A549 (cell line): ENCODE data around the gene SLBP. TPM values are rescaled to one million over a fixed set of nuclear protein-coding genes. Genes with fewer than 3 reads are reported as not detected.

Experiments used
- ATAC-seq, 2 experiments: fragments of 200-7000 bp in 1 of 2; fragments of >200 bp in 1 of 2; cut with Nextera tagmentation in 1 of 2; cut with Tn5 transposase in 1 of 2; 3 replicates each; pipeline versions ENCODE4 v1.8.0 to v1.9.1; 2018 to 2020; ENCODE audit warnings: mild to moderate bottlenecking in 1 of 2, moderate library complexity in 1 of 2
- CTCF ChIA-PET: fragments of 300-600 bp; sonication (Branson Sonifier 250); formaldehyde crosslinking; extraction: SDS; loops from one replicate; lab custom pipeline; 2021; ENCODE audit warnings: antibody characterized with exemption, inconsistent platforms; lab: Yijun Ruan, JAX
- POLR2A ChIA-PET: fragments of 350-600 bp; formaldehyde crosslinking; extraction: SDS; loops from one replicate; lab custom pipeline; 2021; ENCODE audit warnings: antibody characterized with exemption, inconsistent platforms; lab: Yijun Ruan, JAX
- DNase-seq, 2 experiments: peaks; one replicate each; pipeline versions ENCODE4 v3.0.0 to v3.0.0-alpha.2; 2011 to 2016; ENCODE audit warnings: low read depth in 1 of 2, low spot score in 1 of 2
- FAIRE-seq: peaks from 2 replicates; lab custom pipeline; 2011; peaks lifted over from hg19 to GRCh38; lab: Jason Lieb, UNC
- H3K27ac ChIP-seq, 2 experiments: fragments of >200 bp; sonication (Bioruptor Twin); formaldehyde crosslinking; 3 replicates each; pipeline ENCODE4 v1.5.1; 2016 to 2017
- H3K4me1 ChIP-seq: fragments of >200 bp; sonication (Bioruptor Twin); formaldehyde crosslinking; 3 replicates; pipeline ENCODE4 v1.6.1; 2016
- H3K4me2 ChIP-seq: fragments of >200 bp; sonication (Bioruptor Twin); formaldehyde crosslinking; 3 replicates; pipeline ENCODE4 v1.6.1; 2016
- H3K4me3 ChIP-seq: fragments of >200 bp; sonication (Bioruptor Twin); formaldehyde crosslinking; 3 replicates; pipeline ENCODE4 v1.5.1; 2016
- H3K9me3 ChIP-seq: fragments of >200 bp; sonication (Bioruptor Twin); formaldehyde crosslinking; 3 replicates; pipeline ENCODE4 v1.6.1; 2016
- CBX2 ChIP-seq: fragments of 200-600 bp; sonication (generic); IDR thresholded peaks from 2 replicates; pipeline ENCODE4 v1.6.1; 2016; ENCODE audit warnings: low read depth, mild to moderate bottlenecking, borderline replicate concordance
- CEBPB ChIP-seq, 2 experiments: fragments of >200 bp in 1 of 2; sonication (Bioruptor Twin) in 1 of 2; formaldehyde crosslinking in 1 of 2; IDR thresholded peaks; 2 replicates each; pipeline ENCODE4 v1.6.1; 2012 to 2016
- CHD2 ChIP-seq: fragments of 150-350 bp; IDR thresholded peaks from 2 replicates; pipeline ENCODE4 v1.6.1; 2014; ENCODE audit warnings: low read length; ENCODE audit not compliant: partially characterized antibody
- EHF ChIP-seq: fragments of 250-450 bp; sonication (Bioruptor Pico); IDR thresholded peaks from 2 replicates; pipeline ENCODE4 v1.5.0; 2020; ENCODE audit warnings: mild to moderate bottlenecking
- EP300 ChIP-seq, 2 experiments: fragments of >200 bp; sonication (Bioruptor Twin); formaldehyde crosslinking; IDR thresholded peaks; 2 replicates in 1 of 2; 3 replicates in 1 of 2; pipeline ENCODE4 v1.6.1; 2016 to 2017
- FOSB ChIP-seq: fragments of 250-450 bp; sonication (Bioruptor Pico); IDR thresholded peaks from 2 replicates; pipeline ENCODE4 v1.5.0; 2020; ENCODE audit warnings: mild to moderate bottlenecking, moderate library complexity
- FOSL2 ChIP-seq, 2 experiments: fragments of 450-650 bp in 1 of 2; fragments of >200 bp in 1 of 2; sonication (Bioruptor Twin) in 1 of 2; formaldehyde crosslinking; IDR thresholded peaks; 2 replicates each; pipeline versions ENCODE4 v1.5.0 to v1.6.1; 2016 to 2020; ENCODE audit warnings: mild to moderate bottlenecking in 1 of 2, moderate library complexity in 1 of 2
- FOXS1 ChIP-seq: fragments of 250-450 bp; sonication (Bioruptor Pico); IDR thresholded peaks from 2 replicates; pipeline ENCODE4 v1.5.0; 2020; ENCODE audit warnings: mild to moderate bottlenecking, moderate library complexity
- HDAC2 ChIP-seq: fragments of 200-600 bp; sonication (generic); IDR thresholded peaks from 2 replicates; pipeline ENCODE4 v1.6.1; 2016
- HEYL ChIP-seq: fragments of 250-450 bp; sonication (Bioruptor Pico); IDR thresholded peaks from 2 replicates; pipeline ENCODE4 v1.8.0; 2021; ENCODE audit warnings: mild to moderate bottlenecking, moderate library complexity
- HOXA7 ChIP-seq: fragments of 250-450 bp; sonication (Bioruptor Pico); IDR thresholded peaks from 2 replicates; pipeline ENCODE4 v1.5.0; 2020; ENCODE audit warnings: mild to moderate bottlenecking, moderate library complexity
- HOXB13 ChIP-seq: fragments of 250-450 bp; sonication (Bioruptor Pico); IDR thresholded peaks from 2 replicates; pipeline ENCODE4 v1.5.0; 2020; ENCODE audit warnings: low read depth, mild to moderate bottlenecking, moderate library complexity
- HOXB5 ChIP-seq: fragments of 250-450 bp; sonication (Bioruptor Pico); IDR thresholded peaks from 2 replicates; pipeline ENCODE4 v1.5.0; 2020; ENCODE audit warnings: mild to moderate bottlenecking, moderate library complexity
- JUN ChIP-seq, 2 experiments: fragments of >200 bp; sonication (Bioruptor Twin); formaldehyde crosslinking; IDR thresholded peaks; 2 replicates in 1 of 2; 3 replicates in 1 of 2; pipeline ENCODE4 v1.6.1; 2016 to 2017
- KDM1A ChIP-seq: fragments of 200-600 bp; sonication (generic); IDR thresholded peaks from 2 replicates; pipeline ENCODE4 v1.6.1; 2016; ENCODE audit warnings: low read depth, mild to moderate bottlenecking
- MAFK ChIP-seq: fragments of 450-650 bp; IDR thresholded peaks from 2 replicates; pipeline ENCODE4 v1.6.1; 2014; ENCODE audit not compliant: partially characterized antibody
- NR3C1 ChIP-seq: fragments of >200 bp; sonication (Bioruptor Twin); formaldehyde crosslinking; IDR thresholded peaks from 3 replicates; pipeline ENCODE4 v1.6.1; 2017
- PHF8 ChIP-seq: fragments of 200-600 bp; sonication (generic); IDR thresholded peaks from 2 replicates; pipeline ENCODE4 v1.6.1; 2016; ENCODE audit warnings: low read depth, mild to moderate bottlenecking, antibody characterized with exemption, moderate library complexity, borderline replicate concordance
- POLR2A ChIP-seq: IDR thresholded peaks from 2 replicates; pipeline ENCODE4 v1.6.1; 2012; ENCODE audit warnings: mild to moderate bottlenecking, low read length
- RAD21 ChIP-seq, 2 experiments: fragments of >200 bp in 1 of 2; sonication (Bioruptor Twin) in 1 of 2; formaldehyde crosslinking in 1 of 2; IDR thresholded peaks in 1 of 2; conservative IDR thresholded peaks in 1 of 2; 2 replicates in 1 of 2; 3 replicates in 1 of 2; pipeline ENCODE4 v1.6.1; 2012 to 2018; ENCODE audit warnings: inconsistent platforms in 1 of 2
- RCOR1 ChIP-seq: fragments of 150-350 bp; IDR thresholded peaks from 2 replicates; pipeline ENCODE4 v1.6.1; 2014; ENCODE audit warnings: antibody characterized with exemption, low read length, low read depth
- RNF2 ChIP-seq: fragments of 200-600 bp; sonication (generic); IDR thresholded peaks from 2 replicates; pipeline ENCODE4 v1.6.1; 2016; ENCODE audit warnings: low read depth, mild to moderate bottlenecking, antibody characterized with exemption, moderate library complexity, borderline replicate concordance
- TFCP2L1 ChIP-seq: fragments of 250-450 bp; sonication (Bioruptor Pico); IDR thresholded peaks from 2 replicates; pipeline ENCODE4 v1.5.0; 2021; ENCODE audit warnings: mild to moderate bottlenecking
- ZNF302 ChIP-seq: fragments of 250-450 bp; sonication (Bioruptor Pico); IDR thresholded peaks from 2 replicates; pipeline ENCODE4 v1.9.0; 2021; ENCODE audit warnings: inconsistent platforms, mild to moderate bottlenecking, moderate library complexity
- WGBS: methylation state at CpG from one replicate; pipeline ENCODE4 v1.1.6; 2017; ENCODE audit errors: missing lambda C conversion rate; 5-methylcytosine and 5-hydroxymethylcytosine counted together
- polyA plus RNA-seq, 4 experiments: library from polyadenylated mRNA; depleted of rRNA in 3 of 4; stranded (reverse); fragments of >200 nt; fragmentation: RNase III in 1 of 4; extraction: RNeasy Plus Mini Kit Qiagen cat#74134 plus additional on column Dnase treatment in 1 of 4; gene quantifications; 2 replicates in 3 of 4; 3 replicates in 1 of 4; pipeline ENCODE4 v1.2.3, GENCODE V29; 2011 to 2017
- TF ChIP-seq, protein P1 (sequence below): IDR thresholded peaks from 2 replicates; pipeline ENCODE4 v1.6.1; 2012
- TF ChIP-seq, protein P2 (sequence below): IDR thresholded peaks from 2 replicates; pipeline ENCODE4 v1.6.1; 2012; ENCODE audit warnings: low read depth, borderline replicate concordance
- TF ChIP-seq, protein P3 (sequence below): fragments of 250-450 bp; sonication (Bioruptor Pico); IDR thresholded peaks from 2 replicates; pipeline ENCODE4 v1.5.0; 2020; ENCODE audit warnings: low read depth, mild to moderate bottlenecking, moderate library complexity
- TF ChIP-seq, protein P4 (sequence below): fragments of >200 bp; sonication (Bioruptor Twin); formaldehyde crosslinking; IDR thresholded peaks from 2 replicates; pipeline ENCODE4 v1.6.1; 2016
- TF ChIP-seq, protein P5 (sequence below): fragments of 250-450 bp; sonication (Bioruptor Pico); IDR thresholded peaks from 2 replicates; pipeline ENCODE4 v1.5.0; 2021; ENCODE audit warnings: mild to moderate bottlenecking, moderate library complexity, borderline replicate concordance
- TF ChIP-seq, protein P6 (sequence below): fragments of 450-650 bp; IDR thresholded peaks from 2 replicates; pipeline ENCODE4 v1.6.1; 2014; ENCODE audit warnings: antibody characterized with exemption

SLBP gene
- polyA plus RNA-seq, 2 of the 4 experiments (the other 2 are of a cell fraction) = 80.5 to 89.9 TPM

DNA sequence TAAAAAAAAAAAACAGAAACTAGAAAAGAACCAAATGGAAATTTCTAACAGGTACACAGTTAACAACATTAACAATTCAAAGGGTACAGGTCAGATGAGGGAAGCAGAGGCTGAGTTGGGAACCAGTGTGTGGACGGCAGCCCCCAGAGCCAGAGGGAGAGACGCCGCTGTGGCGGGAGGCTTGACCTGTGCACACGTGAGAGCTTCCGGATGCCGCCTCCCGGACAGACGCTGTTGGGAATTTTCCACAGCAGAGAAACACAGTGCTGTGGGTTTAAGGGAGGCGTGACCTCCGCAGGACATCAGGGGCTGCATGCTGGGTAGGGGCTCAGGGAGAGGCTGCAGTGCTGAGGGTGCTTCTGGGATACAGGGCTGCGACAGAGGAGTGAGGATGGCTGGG lies 31.4 kb upstream of the SLBP start:
- Histone ChIP-seq H3K4me3 (no peak overlapping the region), H3K4me1 (no peaks in the 10 kb centered on the region; the same call in 2 of the 3 replicates), H3K4me2 (no peak overlapping the region), H3K27ac (no peak overlapping the region), H3K9me3 (no peaks in the 10 kb centered on the region)
- 95% methylated on average over 9 of the region's 12 CpGs for WGBS
- DNase-seq (no peak), ATAC-seq (no peak), FAIRE-seq (no peak)
- ChIA-PET CTCF (interaction anchor here (1.1 to 13.8 kb wide), 4 partner anchors 14 to 69 kb away, joined by 5 to 227 read pairs (median 20); no protein-coding TSS in a partner anchor), POLR2A (no interaction called here)
- TF ChIP-seq CEBPB (IDR thresholded peaks at IDR 0.05) (no peak), HDAC2 (no peak), TFCP2L1 (no peak), KDM1A (no peak), ZNF302 (no peak), RCOR1 (no peak), POLR2A (no peak)
- TF ChIP-seq, protein P1, sequence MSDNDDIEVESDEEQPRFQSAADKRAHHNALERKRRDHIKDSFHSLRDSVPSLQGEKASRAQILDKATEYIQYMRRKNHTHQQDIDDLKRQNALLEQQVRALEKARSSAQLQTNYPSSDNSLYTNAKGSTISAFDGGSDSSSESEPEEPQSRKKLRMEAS = no peak
- TF ChIP-seq, protein P2, sequence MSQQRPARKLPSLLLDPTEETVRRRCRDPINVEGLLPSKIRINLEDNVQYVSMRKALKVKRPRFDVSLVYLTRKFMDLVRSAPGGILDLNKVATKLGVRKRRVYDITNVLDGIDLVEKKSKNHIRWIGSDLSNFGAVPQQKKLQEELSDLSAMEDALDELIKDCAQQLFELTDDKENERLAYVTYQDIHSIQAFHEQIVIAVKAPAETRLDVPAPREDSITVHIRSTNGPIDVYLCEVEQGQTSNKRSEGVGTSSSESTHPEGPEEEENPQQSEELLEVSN = no peak
- TF ChIP-seq, protein P3, sequence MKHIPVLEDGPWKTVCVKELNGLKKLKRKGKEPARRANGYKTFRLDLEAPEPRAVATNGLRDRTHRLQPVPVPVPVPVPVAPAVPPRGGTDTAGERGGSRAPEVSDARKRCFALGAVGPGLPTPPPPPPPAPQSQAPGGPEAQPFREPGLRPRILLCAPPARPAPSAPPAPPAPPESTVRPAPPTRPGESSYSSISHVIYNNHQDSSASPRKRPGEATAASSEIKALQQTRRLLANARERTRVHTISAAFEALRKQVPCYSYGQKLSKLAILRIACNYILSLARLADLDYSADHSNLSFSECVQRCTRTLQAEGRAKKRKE = no peak

DNA sequence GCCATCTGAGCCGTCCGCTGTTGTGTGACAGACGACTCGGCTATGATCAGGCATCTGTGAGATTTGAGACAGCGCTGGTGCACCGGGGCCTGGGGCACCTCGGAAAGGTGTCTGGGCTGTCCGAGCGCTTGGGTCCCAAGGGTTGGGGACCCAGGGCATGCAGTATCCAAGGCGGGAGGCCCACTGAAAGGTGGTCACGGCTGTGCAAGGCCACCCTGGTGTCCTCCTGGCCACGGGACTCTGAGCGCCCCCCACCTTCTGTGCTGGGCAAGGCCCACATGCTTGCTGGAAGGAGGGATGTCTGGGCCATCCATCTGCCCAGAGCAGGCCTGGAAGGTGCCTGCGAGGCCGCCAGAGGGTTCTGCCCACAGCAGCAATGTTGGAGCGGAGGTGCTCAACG lies 29.1 kb upstream of the SLBP start:
- H3K9me3 ChIP-seq = peaks cover 11% of the 10 kb centered on the region; the same call in 2 of the 3 replicates
- ATAC-seq (no peak), DNase-seq (no peak), FAIRE-seq (no peak)
- H3K4me3 ChIP-seq = no peak overlapping the region
- TF ChIP-seq ZNF302 (no peak), MAFK (no peak), RNF2 (no peak), CEBPB (IDR thresholded peaks at IDR 0.05) (no peak), NR3C1 (no peak), CBX2 (no peak), HOXB13 (CRISPR knock-in tag) (no peak), FOSL2 (IDR thresholded peaks at IDR 0.05) (no peak), FOSL2 (CRISPR knock-in tag; IDR thresholded peaks at IDR 0.05) (no peak), TFCP2L1 (no peak), CHD2 (no peak), HOXA7 (CRISPR knock-in tag) (no peak), FOSB (CRISPR knock-in tag) (no peak), PHF8 (no peak), JUN (IDR thresholded peaks at IDR 0.05) (no peak), HOXB5 (CRISPR knock-in tag) (no peak), EHF (CRISPR knock-in tag) (no peak), KDM1A (no peak)
- TF ChIP-seq, protein P4, sequence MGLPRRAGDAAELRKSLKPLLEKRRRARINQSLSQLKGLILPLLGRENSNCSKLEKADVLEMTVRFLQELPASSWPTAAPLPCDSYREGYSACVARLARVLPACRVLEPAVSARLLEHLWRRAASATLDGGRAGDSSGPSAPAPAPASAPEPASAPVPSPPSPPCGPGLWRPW = no peak
- TF ChIP-seq, all 56 proteins: peak for 0
- ChIA-PET POLR2A (no interaction called here), CTCF (interaction anchor here (1.0 to 2.0 kb wide), 3 partner anchors 11 to 158 kb away, joined by 5 to 6 read pairs (median 5); no protein-coding TSS in a partner anchor)
- H3K4me2 ChIP-seq = no peak overlapping the region
- H3K4me1 ChIP-seq = no peaks in the 10 kb centered on the region
- 98% methylated on average over 7 of the region's 17 CpGs for WGBS
- no peak overlapping the region for H3K27ac ChIP-seq

DNA sequence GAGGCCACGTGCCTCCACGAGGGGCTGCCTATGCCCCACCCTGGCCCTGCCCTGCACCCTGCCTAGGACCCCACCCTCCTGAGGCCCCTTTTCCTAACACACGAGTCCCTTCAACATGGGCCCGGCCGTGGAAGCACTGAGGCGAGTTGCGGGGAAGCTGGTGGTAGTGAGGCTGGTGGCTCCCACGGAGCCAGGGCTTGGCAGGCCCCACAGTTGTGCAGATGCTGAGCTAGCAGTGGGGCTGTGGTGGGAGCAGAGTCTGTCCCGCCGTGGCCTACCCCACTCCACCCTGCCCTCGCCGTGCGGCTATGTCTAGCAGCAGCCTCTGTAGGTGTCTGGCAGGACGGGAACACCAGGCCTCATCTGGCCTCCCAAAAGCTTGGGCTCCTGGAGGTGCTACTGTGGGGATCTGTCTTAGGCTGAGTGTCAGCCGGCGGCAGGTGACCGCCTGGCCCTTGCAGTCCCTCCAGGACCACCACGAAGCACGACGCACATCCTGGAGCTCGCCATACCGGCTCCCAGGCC lies 28.0 kb upstream of the SLBP start:
- Histone ChIP-seq H3K4me3 (no peak overlapping the region), H3K4me1 (no peaks in the 10 kb centered on the region), H3K27ac (no peak overlapping the region), H3K4me2 (no peak overlapping the region), H3K9me3 (peaks cover 11% of the 10 kb centered on the region; the same call in 2 of the 3 replicates)
- no peak for DNase-seq
- FAIRE-seq = no peak
- POLR2A ChIA-PET = no interaction called here
- CTCF ChIA-PET = interaction anchor here (0.9 to 1.8 kb wide), 5 partner anchors 8 to 159 kb away, joined by 3 to 7 read pairs (median 5); no protein-coding TSS in a partner anchor
- 92% methylated on average over 9 of the region's 22 CpGs for WGBS
- ATAC-seq = no peak
- TF ChIP-seq FOXS1 (CRISPR knock-in tag) (no peak), EP300 (IDR thresholded peaks at IDR 0.05) (no peak), HEYL (no peak), MAFK (no peak), PHF8 (no peak), RAD21 (conservative IDR thresholded peaks at IDR 0.05 in 1 of 2, IDR thresholded peaks at IDR 0.05 in 1 of 2) (no peak), POLR2A (no peak)
- TF ChIP-seq, protein P5, sequence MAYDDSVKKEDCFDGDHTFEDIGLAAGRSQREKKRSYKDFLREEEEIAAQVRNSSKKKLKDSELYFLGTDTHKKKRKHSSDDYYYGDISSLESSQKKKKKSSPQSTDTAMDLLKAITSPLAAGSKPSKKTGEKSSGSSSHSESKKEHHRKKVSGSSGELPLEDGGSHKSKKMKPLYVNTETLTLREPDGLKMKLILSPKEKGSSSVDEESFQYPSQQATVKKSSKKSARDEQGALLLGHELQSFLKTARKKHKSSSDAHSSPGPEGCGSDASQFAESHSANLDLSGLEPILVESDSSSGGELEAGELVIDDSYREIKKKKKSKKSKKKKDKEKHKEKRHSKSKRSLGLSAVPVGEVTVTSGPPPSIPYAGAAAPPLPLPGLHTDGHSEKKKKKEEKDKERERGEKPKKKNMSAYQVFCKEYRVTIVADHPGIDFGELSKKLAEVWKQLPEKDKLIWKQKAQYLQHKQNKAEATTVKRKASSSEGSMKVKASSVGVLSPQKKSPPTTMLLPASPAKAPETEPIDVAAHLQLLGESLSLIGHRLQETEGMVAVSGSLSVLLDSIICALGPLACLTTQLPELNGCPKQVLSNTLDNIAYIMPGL (CRISPR knock-in tag) = no peak
- TF ChIP-seq, protein P6, sequence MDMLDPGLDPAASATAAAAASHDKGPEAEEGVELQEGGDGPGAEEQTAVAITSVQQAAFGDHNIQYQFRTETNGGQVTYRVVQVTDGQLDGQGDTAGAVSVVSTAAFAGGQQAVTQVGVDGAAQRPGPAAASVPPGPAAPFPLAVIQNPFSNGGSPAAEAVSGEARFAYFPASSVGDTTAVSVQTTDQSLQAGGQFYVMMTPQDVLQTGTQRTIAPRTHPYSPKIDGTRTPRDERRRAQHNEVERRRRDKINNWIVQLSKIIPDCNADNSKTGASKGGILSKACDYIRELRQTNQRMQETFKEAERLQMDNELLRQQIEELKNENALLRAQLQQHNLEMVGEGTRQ = no peak
- TF ChIP-seq, protein P2 = no peak
